ENCODE data around the gene PADI3. TPM values are rescaled to one million over a fixed set of nuclear protein-coding genes. Genes with fewer than 3 reads are reported as not detected.

PADI3 gene
- polyA plus RNA-seq, 2 of the 4 experiments (the other 2 are of a cell fraction), result 0.99 to 2.4 TPM

DNA sequence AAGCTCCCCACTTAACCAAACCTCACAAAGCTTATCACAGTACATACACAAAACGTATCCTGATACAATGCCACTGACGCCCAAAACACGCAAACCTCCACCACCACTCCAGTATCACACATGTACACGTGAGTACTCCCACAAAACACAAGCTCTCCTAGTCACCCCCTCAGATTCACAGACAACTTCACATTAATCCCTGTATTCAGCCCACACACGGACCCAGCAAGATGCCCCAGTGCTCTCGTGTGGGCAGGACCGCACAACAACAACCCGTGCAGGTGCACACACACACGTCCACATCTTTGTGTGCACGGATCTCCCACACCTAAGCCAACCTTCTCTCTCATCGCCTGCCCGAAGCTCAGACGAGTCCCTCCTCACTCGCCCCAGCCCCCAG lies 26.3 kb upstream of the PADI3 start (continued):
- TF ChIP-seq HMGXB4 (CRISPR knock-in tag; IDR thresholded peaks at IDR 0.05; ENCODE audit: borderline replicate concordance), result no peak
- TF ChIP-seq POLR2AphosphoS2 (conservative IDR thresholded peaks at IDR 0.05; ENCODE audit: low read length), result no peak
- TF ChIP-seq, protein P1, sequence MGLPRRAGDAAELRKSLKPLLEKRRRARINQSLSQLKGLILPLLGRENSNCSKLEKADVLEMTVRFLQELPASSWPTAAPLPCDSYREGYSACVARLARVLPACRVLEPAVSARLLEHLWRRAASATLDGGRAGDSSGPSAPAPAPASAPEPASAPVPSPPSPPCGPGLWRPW (IDR thresholded peaks at IDR 0.05), result no peak
- TF ChIP-seq ZFP36 (IDR thresholded peaks at IDR 0.05; ENCODE audit: borderline replicate concordance, partially characterized antibody), result no peak
- no peak for TF ChIP-seq FOSL2 (IDR thresholded peaks at IDR 0.05)
- no peak for TF ChIP-seq FOSL2 (CRISPR knock-in tag; IDR thresholded peaks at IDR 0.05)

GRCh38 chr1:17224434-17224833 lies 24.5 kb upstream of the PADI3 start:
- DNase-seq (ENCODE audit: low read depth in 1 of 2, low spot score in 1 of 2), result no peak
- POLR2A ChIA-PET, result no interaction called here
- ATAC-seq, result no peak
- H3K4me1 ChIP-seq, result peaks cover 13% of the 10 kb centered on the region
- no peak overlapping the region for H3K4me3 ChIP-seq
- FAIRE-seq, result no peak
- peak overlapping the region in 1 of 2 experiments; percentile 100; a peak in 2 of 6 replicates for H3K27ac ChIP-seq
- WGBS (ENCODE audit: missing lambda C conversion rate), result 69% methylated on average over 2 of the region's 4 CpGs
- H3K4me2 ChIP-seq, result no peak overlapping the region
- TF ChIP-seq ZFP36 (IDR thresholded peaks at IDR 0.05; ENCODE audit: borderline replicate concordance, partially characterized antibody) (no peak), HOXB13 (CRISPR knock-in tag; IDR thresholded peaks at IDR 0.05; ENCODE audit: low read depth) (no peak), KDM1A (IDR thresholded peaks at IDR 0.05; ENCODE audit: low read depth) (no peak), RFX5 (IDR thresholded peaks at IDR 0.05) (no peak), RCOR1 (IDR thresholded peaks at IDR 0.05; ENCODE audit: low read depth, low read length) (no peak), GATA3 (IDR thresholded peaks at IDR 0.05; ENCODE audit: borderline replicate concordance) (no peak), RAD21 (conservative IDR thresholded peaks at IDR 0.05 in 1 of 2, IDR thresholded peaks at IDR 0.05 in 1 of 2) (no peak), FOXS1 (CRISPR knock-in tag; IDR thresholded peaks at IDR 0.05) (no peak)
- TF ChIP-seq, protein P2, sequence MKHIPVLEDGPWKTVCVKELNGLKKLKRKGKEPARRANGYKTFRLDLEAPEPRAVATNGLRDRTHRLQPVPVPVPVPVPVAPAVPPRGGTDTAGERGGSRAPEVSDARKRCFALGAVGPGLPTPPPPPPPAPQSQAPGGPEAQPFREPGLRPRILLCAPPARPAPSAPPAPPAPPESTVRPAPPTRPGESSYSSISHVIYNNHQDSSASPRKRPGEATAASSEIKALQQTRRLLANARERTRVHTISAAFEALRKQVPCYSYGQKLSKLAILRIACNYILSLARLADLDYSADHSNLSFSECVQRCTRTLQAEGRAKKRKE (CRISPR knock-in tag; IDR thresholded peaks at IDR 0.05; ENCODE audit: low read depth), result no peak
- no peaks in the 10 kb centered on the region for H3K9me3 ChIP-seq
- CTCF ChIA-PET, result interaction anchor here (0.6 to 1.9 kb wide), 2 partner anchors 13 to 99 kb away, joined by 3 to 8 read pairs; no protein-coding TSS in a partner anchor

- H3K27ac ChIP-seq, result peak overlapping the region in 1 of 2 experiments; percentile 100; a peak in 3 of 6 replicates
- POLR2A ChIA-PET, result no interaction called here
- no peak for FAIRE-seq
Observed at GRCh38 chr1:17225140-17225539, 23.8 kb upstream of the PADI3 start.

DNA sequence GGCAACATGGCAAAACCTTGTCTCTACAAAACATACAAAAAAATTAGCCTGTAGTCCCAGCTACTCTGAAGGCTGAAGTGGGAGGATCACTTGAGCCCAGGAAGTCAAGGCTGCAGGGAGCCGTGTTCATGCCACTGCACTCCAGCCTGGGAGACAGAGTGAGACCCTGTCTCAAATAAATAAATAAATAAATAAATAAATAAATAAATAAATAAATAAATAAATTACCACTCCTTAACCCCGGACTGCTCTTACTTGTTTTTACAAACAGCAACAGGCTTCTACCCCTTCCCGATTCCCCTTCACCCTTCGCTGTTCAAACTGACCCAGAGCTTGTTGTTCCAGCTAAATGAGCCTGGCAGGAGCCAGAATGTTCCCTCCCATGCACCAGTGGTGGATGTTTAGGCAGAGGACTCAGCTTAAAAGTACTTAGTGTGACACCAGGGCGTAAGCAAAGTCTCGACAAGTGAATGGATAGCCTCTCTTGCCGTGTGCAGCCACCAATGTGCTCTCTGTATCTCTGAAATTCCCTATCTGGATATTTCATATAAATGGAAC lies 21.5 kb upstream of the PADI3 start:
- CTCF ChIA-PET, result interaction anchor here (1.7 kb wide), 1 partner anchor 16 kb away, joined by 5 read pairs; no protein-coding TSS in a partner anchor
- POLR2A ChIA-PET, result no interaction called here
- H3K4me2 ChIP-seq, result no peak overlapping the region
- H3K9me3 ChIP-seq, result no peaks in the 10 kb centered on the region
- no peak for FAIRE-seq
- peak overlapping the region; percentile 28 to 100; a peak in 3 of 6 replicates for H3K27ac ChIP-seq
- H3K4me1 ChIP-seq, result peaks cover 33% of the 10 kb centered on the region
- no peak for TF ChIP-seq RCOR1 (IDR thresholded peaks at IDR 0.05; ENCODE audit: low read depth, low read length)
- TF ChIP-seq ZC3H11A (IDR thresholded peaks at IDR 0.05), result peak; percentile 84
- H3K4me3 ChIP-seq, result no peak overlapping the region
- DNase-seq (ENCODE audit: low read depth in 1 of 2, low spot score in 1 of 2), result no peak
- no peak for ATAC-seq
- WGBS (ENCODE audit: missing lambda C conversion rate), result 84% methylated on average over 7 of the region's 7 CpGs

More at GRCh38 chr1:17225140-17225539, 23.8 kb upstream of the PADI3 start:
- no peak for TF ChIP-seq KDM5A (IDR thresholded peaks at IDR 0.05)
- TF ChIP-seq RFX5 (IDR thresholded peaks at IDR 0.05), result no peak
- TF ChIP-seq HEYL (CRISPR knock-in tag; IDR thresholded peaks at IDR 0.05), result no peak
- TF ChIP-seq NFE2L2 (conservative IDR thresholded peaks at IDR 0.05; ENCODE audit: low read length), result no peak
- no peaks in the 10 kb centered on the region for H3K9me3 ChIP-seq
- H3K4me1 ChIP-seq, result peaks cover 17% of the 10 kb centered on the region
- ATAC-seq, result no peak
- no peak for DNase-seq (ENCODE audit: low read depth in 1 of 2, low spot score in 1 of 2)
- CTCF ChIA-PET, result interaction anchor here (0.6 to 1.9 kb wide), 2 partner anchors 12 to 100 kb away, joined by 3 to 8 read pairs; no protein-coding TSS in a partner anchor
- H3K4me2 ChIP-seq, result no peak overlapping the region
- WGBS (ENCODE audit: missing lambda C conversion rate), result 93% methylated on average over 4 of the region's 6 CpGs
- no peak overlapping the region for H3K4me3 ChIP-seq

All from A549 (cell line).